ENCODE measurements around the gene ZSWIM1. TPM values are rescaled to one million over a fixed set of nuclear protein-coding genes. Genes with fewer than 3 reads are reported as not detected.

ZSWIM1 gene
- total RNA-seq, 1 donor from 2014 or later, result 10.7 TPM

DNA sequence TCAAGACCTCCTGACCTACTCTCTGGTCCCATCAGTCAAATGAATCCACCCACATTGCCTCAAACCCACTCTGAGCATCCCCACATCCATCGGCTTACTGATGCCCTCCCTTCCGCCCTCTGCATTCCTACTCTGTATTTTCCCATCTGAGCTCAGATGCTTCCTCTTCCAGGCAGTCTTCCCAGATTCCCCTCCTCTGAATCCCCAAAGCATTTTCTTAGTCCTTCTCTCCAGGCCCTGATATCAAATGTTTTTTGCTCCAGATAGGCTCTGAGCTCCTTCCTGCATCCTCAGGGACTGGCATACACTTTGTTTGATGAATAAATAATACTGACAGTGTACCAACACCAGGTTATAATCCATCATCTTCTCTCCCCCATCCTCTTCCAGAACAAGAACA, 27.1 kb downstream of the ZSWIM1 start:
- Histone ChIP-seq H4K20me1 (ENCODE audit: low read depth) (no peaks in the 10 kb centered on the region), H2AFZ (replicated peaks) (no peak overlapping the region), H3K79me2 (ENCODE audit: low read depth) (peaks cover 7% of the 10 kb centered on the region), H3K4me2 (no peak overlapping the region), H3K4me1 (peaks cover 5% of the 10 kb centered on the region), H3F3A (ENCODE audit: low read depth) (peaks cover 9% of the 10 kb centered on the region), H3K9ac (no peak overlapping the region), H3K27ac (no peak overlapping the region), H3K36me3 (no peaks in the 10 kb centered on the region), H3K9me3 (ENCODE audit: low read depth) (no peaks in the 10 kb centered on the region), H3K4me3 (no peak overlapping the region), H3K27me3 (peaks cover 4% of the 10 kb centered on the region)
- Mint-ChIP-seq H3K27me3 (ENCODE audit: insufficient read depth, low read depth) (peaks cover 5% of the 10 kb centered on the region), H3K4me3 (peak overlapping the region; percentile 44), H3K9me3 (no peaks in the 10 kb centered on the region), H3K36me3 (peaks cover 20% of the 10 kb centered on the region), H3K4me1 (peaks cover 23% of the 10 kb centered on the region), H3K27ac (peak overlapping the region; percentile 30)
- no peak for DNase-seq (ENCODE audit: low spot score)
- no peak for TF ChIP-seq EZH2phosphoT487 (IDR thresholded peaks at IDR 0.05)
- TF ChIP-seq, protein P1, sequence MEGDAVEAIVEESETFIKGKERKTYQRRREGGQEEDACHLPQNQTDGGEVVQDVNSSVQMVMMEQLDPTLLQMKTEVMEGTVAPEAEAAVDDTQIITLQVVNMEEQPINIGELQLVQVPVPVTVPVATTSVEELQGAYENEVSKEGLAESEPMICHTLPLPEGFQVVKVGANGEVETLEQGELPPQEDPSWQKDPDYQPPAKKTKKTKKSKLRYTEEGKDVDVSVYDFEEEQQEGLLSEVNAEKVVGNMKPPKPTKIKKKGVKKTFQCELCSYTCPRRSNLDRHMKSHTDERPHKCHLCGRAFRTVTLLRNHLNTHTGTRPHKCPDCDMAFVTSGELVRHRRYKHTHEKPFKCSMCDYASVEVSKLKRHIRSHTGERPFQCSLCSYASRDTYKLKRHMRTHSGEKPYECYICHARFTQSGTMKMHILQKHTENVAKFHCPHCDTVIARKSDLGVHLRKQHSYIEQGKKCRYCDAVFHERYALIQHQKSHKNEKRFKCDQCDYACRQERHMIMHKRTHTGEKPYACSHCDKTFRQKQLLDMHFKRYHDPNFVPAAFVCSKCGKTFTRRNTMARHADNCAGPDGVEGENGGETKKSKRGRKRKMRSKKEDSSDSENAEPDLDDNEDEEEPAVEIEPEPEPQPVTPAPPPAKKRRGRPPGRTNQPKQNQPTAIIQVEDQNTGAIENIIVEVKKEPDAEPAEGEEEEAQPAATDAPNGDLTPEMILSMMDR (IDR thresholded peaks at IDR 0.05), result no peak
- no peak for TF ChIP-seq EZH2 (IDR thresholded peaks at IDR 0.05)

DNA sequence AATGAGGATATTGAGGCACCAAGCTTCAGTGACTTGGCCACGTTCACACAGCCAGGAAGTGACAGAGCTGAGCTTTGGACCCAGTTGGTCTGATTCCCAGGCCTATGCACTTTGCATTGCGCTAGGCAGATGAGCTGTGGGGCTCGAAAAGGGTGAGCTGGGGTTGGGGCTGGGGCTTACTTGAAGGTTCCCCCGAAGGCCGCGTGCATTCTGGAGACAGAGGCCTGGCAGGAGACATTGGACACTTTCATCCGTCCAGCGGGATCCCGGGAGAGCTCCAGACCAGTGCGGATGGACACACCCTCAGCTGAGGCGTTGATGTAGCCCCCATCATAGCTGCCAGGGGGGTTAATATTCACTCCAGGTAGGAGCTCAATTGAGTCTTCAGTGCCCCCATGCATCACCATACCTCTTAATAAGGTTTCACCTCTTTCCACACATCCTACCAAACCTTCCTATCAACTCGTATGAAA, 28.3 kb downstream of the ZSWIM1 start:
- H3K9me3 ChIP-seq (ENCODE audit: low read depth), result no peaks in the 10 kb centered on the region
- no peak overlapping the region for H3K27ac ChIP-seq
- H3K4me3 ChIP-seq, result no peak overlapping the region
- Mint-ChIP-seq H3K4me3 (no peak overlapping the region), H3K27me3 (ENCODE audit: insufficient read depth, low read depth) (peaks cover 5% of the 10 kb centered on the region), H3K27ac (no peak overlapping the region), H3K9me3 (no peaks in the 10 kb centered on the region), H3K36me3 (peaks cover 15% of the 10 kb centered on the region), H3K4me1 (peaks cover 24% of the 10 kb centered on the region)
- no peak overlapping the region for H3K9ac ChIP-seq
- no peaks in the 10 kb centered on the region for H3K36me3 ChIP-seq
- no peaks in the 10 kb centered on the region for H4K20me1 ChIP-seq (ENCODE audit: low read depth)
- peaks cover 7% of the 10 kb centered on the region for H3K79me2 ChIP-seq (ENCODE audit: low read depth)
- H3K4me1 ChIP-seq, result peaks cover 5% of the 10 kb centered on the region
- no peak for TF ChIP-seq EZH2phosphoT487 (IDR thresholded peaks at IDR 0.05)
- no peak for TF ChIP-seq EZH2 (IDR thresholded peaks at IDR 0.05)
- TF ChIP-seq, protein P1 (IDR thresholded peaks at IDR 0.05), result no peak
- DNase-seq (ENCODE audit: low spot score), result no peak
- H3F3A ChIP-seq (ENCODE audit: low read depth), result peaks cover 9% of the 10 kb centered on the region
- H3K4me2 ChIP-seq, result no peak overlapping the region
- H2AFZ ChIP-seq (replicated peaks), result no peak overlapping the region
- H3K27me3 ChIP-seq, result peaks cover 4% of the 10 kb centered on the region

DNA sequence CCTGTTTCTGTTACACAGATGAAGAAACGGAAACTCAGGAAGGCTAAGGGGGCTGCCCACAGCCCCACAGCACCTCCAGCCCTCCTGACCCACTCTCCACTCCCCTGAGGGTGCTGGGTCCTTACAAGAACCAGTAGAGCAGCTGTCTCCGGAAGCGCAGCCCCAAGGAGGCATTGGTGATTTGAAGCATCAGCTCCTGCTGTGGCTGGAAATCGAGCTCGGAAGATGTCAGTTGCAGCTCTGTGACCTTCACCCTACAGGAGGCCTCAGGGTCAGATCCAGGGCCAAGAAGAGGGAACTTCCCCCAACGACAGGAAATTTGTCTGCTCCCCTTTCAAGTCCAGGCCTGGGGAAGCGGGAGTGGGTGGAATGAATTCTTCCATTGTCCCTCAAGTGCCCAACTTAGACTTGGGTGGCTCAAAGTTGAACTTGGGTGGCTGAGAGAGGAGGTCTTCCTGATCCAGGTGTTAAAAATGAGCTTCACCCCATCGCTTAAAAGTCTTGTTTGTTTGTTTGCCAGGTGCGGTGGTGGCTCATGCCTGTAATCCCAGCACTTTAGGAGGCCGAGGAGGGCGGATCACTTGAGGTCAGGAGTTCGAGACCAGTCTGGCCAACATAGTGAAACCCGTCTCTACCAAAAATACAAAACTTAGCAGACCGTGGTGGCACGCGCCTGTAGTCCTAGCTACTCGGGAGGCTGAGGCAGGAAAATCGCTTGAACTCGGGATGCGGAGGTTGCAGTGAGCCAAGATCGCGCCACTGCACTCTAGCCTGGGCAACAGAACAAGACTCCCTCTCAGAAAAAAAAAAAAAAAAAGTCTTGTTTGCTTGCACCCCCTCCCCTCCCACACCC, 29.0 kb downstream of the ZSWIM1 start:
- peaks cover 5% of the 10 kb centered on the region for H3K27me3 Mint-ChIP-seq (ENCODE audit: insufficient read depth, low read depth)
- H3K4me1 ChIP-seq, result peaks cover 5% of the 10 kb centered on the region
- TF ChIP-seq EZH2phosphoT487 (IDR thresholded peaks at IDR 0.05), result no peak
- no peak for TF ChIP-seq EZH2 (IDR thresholded peaks at IDR 0.05)
- TF ChIP-seq, protein P1 (IDR thresholded peaks at IDR 0.05), result no peak
- no peaks in the 10 kb centered on the region for H3K36me3 ChIP-seq
- no peak overlapping the region for H3K9ac ChIP-seq
- peak overlapping the region; percentile 19 for H3K4me3 ChIP-seq
- H4K20me1 ChIP-seq (ENCODE audit: low read depth), result no peaks in the 10 kb centered on the region
- peaks cover 4% of the 10 kb centered on the region for H3K27me3 ChIP-seq
- H3K4me3 Mint-ChIP-seq, result peak overlapping the region; percentile 92
- H3K4me1 Mint-ChIP-seq, result peaks cover 28% of the 10 kb centered on the region
- H3K27ac Mint-ChIP-seq, result peak overlapping the region; percentile 54
- peaks cover 9% of the 10 kb centered on the region for H3F3A ChIP-seq (ENCODE audit: low read depth)
- no peak overlapping the region for H2AFZ ChIP-seq (replicated peaks)
- no peak for DNase-seq (ENCODE audit: low spot score)
- no peak overlapping the region for H3K27ac ChIP-seq
- peak overlapping the region; percentile 29 for H3K4me2 ChIP-seq
- peaks cover 7% of the 10 kb centered on the region for H3K79me2 ChIP-seq (ENCODE audit: low read depth)
- H3K9me3 Mint-ChIP-seq, result no peaks in the 10 kb centered on the region
- no peaks in the 10 kb centered on the region for H3K9me3 ChIP-seq (ENCODE audit: low read depth)
- H3K36me3 Mint-ChIP-seq, result peaks cover 15% of the 10 kb centered on the region
